GM20000 (cell line): ENCODE measurements around the gene RHOB.

Experiments used
- DNase-seq: peaks from one replicate; pipeline ENCODE4 v3.0.0; 2012; ENCODE audit warnings: low spot score
- CTCF ChIP-seq: IDR thresholded peaks from 2 replicates; pipeline ENCODE4 v1.5.1; 2012; ENCODE audit warnings: mild to moderate bottlenecking, control low read depth; ENCODE audit errors: extremely low read depth, missing control alignments

The RHOB gene

GRCh38 chr2:20465716-20466394 lies 19.0 kb downstream of the RHOB start:
- TF ChIP-seq CTCF: no peak

DNA sequence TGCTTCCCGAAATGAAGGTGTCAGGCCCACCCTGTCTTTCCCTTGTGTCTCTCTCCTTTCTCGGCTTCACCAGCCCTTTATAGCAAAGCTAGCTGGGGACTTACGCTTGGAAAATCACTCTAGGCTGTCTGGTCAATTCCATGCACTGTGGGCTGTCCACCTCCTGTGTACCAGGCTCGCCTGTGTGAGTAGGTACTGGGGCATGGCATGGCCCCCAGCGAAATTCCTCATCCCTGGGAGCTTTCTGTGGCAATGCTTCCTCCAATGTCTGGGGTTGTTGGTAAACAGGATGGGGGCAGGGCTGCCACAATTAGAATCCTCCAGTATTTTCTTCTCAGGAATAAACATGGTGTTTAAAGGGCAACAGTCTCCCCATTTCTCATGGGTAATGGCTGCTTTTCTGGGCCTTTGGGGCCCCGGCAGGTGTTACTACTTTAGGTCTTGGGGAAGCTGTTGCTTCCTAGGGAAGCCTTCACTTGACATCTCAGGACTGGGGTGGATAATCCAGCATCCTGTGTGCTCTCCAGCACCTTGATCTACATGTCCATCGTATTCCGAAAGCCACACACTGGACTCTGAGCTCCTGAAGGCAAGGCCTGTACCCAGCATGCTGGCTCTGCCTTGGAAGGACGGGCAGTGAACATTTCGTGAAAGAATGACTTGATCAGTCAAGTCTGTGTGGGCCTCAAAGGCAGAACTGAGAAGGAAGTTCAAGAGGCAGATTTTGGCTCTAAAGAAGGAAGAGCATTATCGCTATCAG lies 21.1 kb downstream of the RHOB start:
- no peak for TF ChIP-seq CTCF
- no peak for DNase-seq

More at GRCh38 chr2:20465716-20466394, 19.0 kb downstream of the RHOB start:
- DNase-seq: no peak

DNA sequence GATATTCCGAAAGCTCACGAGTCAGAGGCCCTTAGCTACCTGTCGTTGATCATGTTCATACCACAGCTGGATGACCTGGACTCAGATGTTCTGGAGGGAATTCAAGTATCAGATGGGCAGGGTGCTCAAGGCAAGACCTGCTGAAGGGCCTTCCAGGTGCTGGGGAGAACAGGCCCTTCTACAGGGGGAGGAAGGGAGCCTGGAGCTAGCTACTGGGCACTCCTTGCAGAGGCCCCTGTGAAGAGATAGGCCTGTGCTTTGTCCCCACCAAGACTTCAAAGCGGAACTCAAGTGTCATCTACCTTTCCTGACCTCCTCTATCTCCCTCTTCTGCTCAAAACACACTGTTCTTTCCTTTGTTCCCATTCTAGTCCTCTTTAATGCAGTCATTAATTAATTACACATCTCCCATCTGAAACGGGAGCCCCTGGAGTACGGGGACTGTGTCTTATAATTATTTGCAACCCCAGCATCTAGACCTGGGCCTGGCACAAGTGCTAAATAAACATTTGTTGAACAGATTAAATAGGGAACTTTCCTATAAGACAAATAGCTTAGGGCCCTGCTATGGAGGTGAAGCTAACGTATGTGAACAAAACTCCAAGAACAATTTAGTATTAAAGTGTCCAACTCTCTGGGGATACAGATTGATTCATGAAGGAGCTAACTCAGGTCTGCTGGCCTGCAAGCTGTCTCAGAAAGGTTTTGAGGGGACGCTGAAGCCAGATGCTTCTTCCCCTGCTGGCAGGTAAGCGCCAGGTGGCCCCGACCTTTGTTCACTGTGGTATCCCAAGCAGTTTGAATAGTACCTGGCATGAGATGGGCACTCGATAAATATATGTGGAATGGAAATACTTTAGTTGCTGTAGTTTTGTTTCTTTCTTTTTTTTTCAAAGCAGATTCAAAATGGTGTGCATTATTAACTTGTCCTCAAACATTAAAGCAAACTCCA lies 22.0 kb downstream of the RHOB start:
- no peak for TF ChIP-seq CTCF
- no peak for DNase-seq

DNA sequence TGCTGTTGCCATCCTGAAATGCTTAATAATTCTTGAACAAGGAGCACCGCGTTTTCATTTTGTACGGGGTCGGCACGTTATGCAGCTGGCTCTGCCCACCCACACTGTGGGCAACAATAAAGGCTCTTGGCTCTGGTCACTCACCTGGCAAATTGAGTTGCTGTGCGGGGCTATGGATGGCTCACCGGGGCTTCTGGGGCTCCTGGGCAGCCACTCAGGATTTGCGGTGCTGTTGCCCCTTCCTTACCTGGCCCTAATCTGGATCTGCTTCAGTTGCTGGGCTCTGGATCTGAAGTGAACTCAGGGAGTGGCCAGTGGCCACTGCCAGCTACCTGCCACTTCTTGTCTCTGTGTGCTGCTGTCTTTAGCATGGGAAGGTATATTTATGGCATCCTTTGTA lies 22.7 kb downstream of the RHOB start:
- no peak for DNase-seq

DNA sequence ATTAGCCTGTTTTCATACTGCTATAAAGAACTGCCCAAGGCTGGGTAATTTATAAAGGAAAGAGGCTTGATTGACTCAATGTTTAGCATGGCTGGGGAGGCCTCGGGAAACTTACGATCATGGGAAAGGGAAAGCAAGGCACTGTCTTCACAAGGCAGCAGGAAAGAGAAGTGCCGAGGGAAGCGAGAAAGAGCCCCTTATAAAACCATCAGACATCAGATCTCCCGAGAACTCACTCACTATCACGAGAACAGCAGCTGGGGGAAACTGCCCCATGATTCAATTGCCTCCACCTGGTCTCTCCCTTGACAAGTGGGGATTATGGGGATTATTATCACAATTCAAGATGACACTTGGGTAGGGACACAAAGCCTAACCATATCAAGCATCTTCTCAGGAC lies 23.3 kb downstream of the RHOB start:
- DNase-seq: no peak
- no peak for TF ChIP-seq CTCF

More for the DNA sequence above, 22.7 kb downstream of the RHOB start:
- TF ChIP-seq CTCF: no peak

GRCh38 chr2:20471148-20471547 lies 24.3 kb downstream of the RHOB start:
- no peak for DNase-seq
- no peak for TF ChIP-seq CTCF
